HCT116 (cell line): ENCODE results near the gene CDCA3. TPM values are rescaled to one million over a fixed set of nuclear protein-coding genes. Genes with fewer than 3 reads are reported as not detected.

Source experiments
- ATAC-seq: fragments of 200-7000 bp; cut with Tn5 transposase; 2 replicates; pipeline ENCODE4 v1.9.1; 2020; ENCODE audit warnings: mild to moderate bottlenecking, moderate library complexity
- BruUV-seq: library from RNA; stranded (reverse); fragments of 400-500 nt; replicated peaks from 2 replicates; lab custom pipeline; 2021; lab: Mats Ljungman, UMichigan
- CTCF ChIA-PET: fragments of 300-600 bp; sonication (Branson Sonifier 250); formaldehyde crosslinking; loops from one replicate; lab custom pipeline; 2021; ENCODE audit warnings: antibody characterized with exemption; lab: Charles Lee
- POLR2A ChIA-PET: fragments of 300-600, 350-600 bp; sonication (Branson Sonifier 250); formaldehyde crosslinking; loops from one replicate; lab custom pipeline; 2021; ENCODE audit warnings: antibody characterized with exemption; lab: Charles Lee
- RAD21 ChIA-PET, 2 experiments: fragments of 300-600 bp; sonication (Branson Sonifier 250); formaldehyde crosslinking; loops; one replicate each; lab custom pipeline; 2023; ENCODE audit warnings: low total read pairs in 2 of 2; ENCODE audit not compliant: uncharacterized antibody in 2 of 2, unreplicated experiment in 2 of 2, low non-redundant PET in 1 of 2; lab: Charles Lee
- DNase-seq: peaks from one replicate; pipeline ENCODE4 v3.0.0-alpha.2; 2010; ENCODE audit warnings: low read depth, low spot score
- H2AFZ ChIP-seq: fragments of 200-600 bp; shearing (Covaris generic), sonication (generic); 2 replicates; pipeline ENCODE4 v1.6.1; 2017; ENCODE audit warnings: low read depth, mixed run types, mixed read lengths, antibody characterized with exemption, low read length; ENCODE audit not compliant: poor library complexity, severe bottlenecking
- H3K27ac ChIP-seq: 2 replicates; pipeline ENCODE4 v1.5.1; 2012; ENCODE audit warnings: low read depth, low read length
- H3K27me3 ChIP-seq: fragments of 200-600 bp; sonication (generic); 2 replicates; pipeline ENCODE4 v1.6.1; 2016; ENCODE audit warnings: mixed run types, low read length, mixed read lengths; ENCODE audit not compliant: insufficient read depth
- H3K36me3 ChIP-seq, 2 experiments: fragments of 200-500 bp in 1 of 2; fragments of 200-600 bp in 1 of 2; sonication (Bioruptor generic) in 1 of 2; sonication (generic) in 1 of 2; 2 replicates each; pipeline versions ENCODE4 v1.5.1 to v1.6.1; 2014 to 2016; ENCODE audit warnings: low read length in 2 of 2, inconsistent platforms in 1 of 2, mixed read lengths in 1 of 2, mixed run types in 1 of 2; ENCODE audit not compliant: insufficient read depth in 2 of 2, control insufficient read depth in 1 of 2
- H3K4me1 ChIP-seq, 2 experiments: fragments of 200-600 bp in 1 of 2; sonication (generic) in 1 of 2; 2 replicates each; pipeline versions ENCODE4 v1.5.1 to v1.6.1; 2012 to 2017; ENCODE audit warnings: low read length in 2 of 2, inconsistent platforms in 1 of 2, mild to moderate bottlenecking in 1 of 2, mixed read lengths in 1 of 2, mixed run types in 1 of 2, moderate library complexity in 1 of 2; ENCODE audit not compliant: insufficient read depth in 2 of 2, control insufficient read depth in 1 of 2
- H3K4me2 ChIP-seq: fragments of 200-600 bp; sonication (generic); 2 replicates; pipeline ENCODE4 v1.6.1; 2017; ENCODE audit warnings: mixed run types, low read length, mixed read lengths
- H3K4me3 ChIP-seq, 2 experiments: fragments of 200-600 bp in 1 of 2; sonication (generic) in 1 of 2; replicated peaks in 1 of 2; 2 replicates each; pipeline ENCODE4 v1.5.1; 2011 to 2016; ENCODE audit warnings: low read length in 2 of 2, control low read depth in 1 of 2, low read depth in 1 of 2, mild to moderate bottlenecking in 1 of 2, mixed read lengths in 1 of 2, mixed run types in 1 of 2
- H3K79me2 ChIP-seq: fragments of 200-600 bp; sonication (generic); 2 replicates; pipeline ENCODE4 v1.6.1; 2017; ENCODE audit warnings: mild to moderate bottlenecking, mixed run types, low read length, moderate library complexity, mixed read lengths; ENCODE audit not compliant: insufficient read depth
- H3K9ac ChIP-seq: fragments of 200-600 bp; sonication (generic); 2 replicates; pipeline ENCODE4 v1.6.1; 2016; ENCODE audit warnings: low read length, mixed read lengths
- H3K9me2 ChIP-seq: fragments of 200-600 bp; sonication (generic), shearing (Covaris generic); 2 replicates; pipeline ENCODE4 v1.6.1; 2017; ENCODE audit warnings: mixed run types, mild to moderate bottlenecking, moderate library complexity; ENCODE audit not compliant: insufficient read depth
- H3K9me3 ChIP-seq, 2 experiments: fragments of 200-500 bp in 1 of 2; fragments of 200-600 bp in 1 of 2; sonication (Bioruptor generic) in 1 of 2; sonication (generic) in 1 of 2; 2 replicates each; pipeline ENCODE4 v1.6.1; 2014 to 2017; ENCODE audit warnings: low read length in 2 of 2, mixed read lengths in 2 of 2, inconsistent platforms in 1 of 2, low read depth in 1 of 2, mild to moderate bottlenecking in 1 of 2, mixed run types in 1 of 2, moderate library complexity in 1 of 2; ENCODE audit not compliant: control insufficient read depth in 1 of 2, insufficient read depth in 1 of 2
- H4K20me1 ChIP-seq: fragments of 200-600 bp; sonication (generic), shearing (Covaris generic); 2 replicates; pipeline ENCODE4 v1.6.1; 2017; ENCODE audit warnings: mixed run types, mild to moderate bottlenecking, moderate library complexity; ENCODE audit not compliant: insufficient read depth
- CBX3 ChIP-seq: IDR thresholded peaks from 2 replicates; pipeline ENCODE4 v1.6.1; 2012; ENCODE audit warnings: low read depth
- EGR1 ChIP-seq: IDR thresholded peaks from 2 replicates; pipeline ENCODE4 v1.6.1; 2012; ENCODE audit warnings: low read depth
- ELF1 ChIP-seq: IDR thresholded peaks from 2 replicates; pipeline ENCODE4 v1.6.1; 2012; ENCODE audit warnings: low read depth, borderline replicate concordance
- EZH2phosphoT487 ChIP-seq: fragments of 200-600 bp; IDR thresholded peaks from 2 replicates; pipeline ENCODE4 v1.6.1; 2018; ENCODE audit warnings: antibody characterized with exemption, borderline replicate concordance
- JUND ChIP-seq: IDR thresholded peaks from 2 replicates; pipeline ENCODE4 v1.6.1; 2012
- POLR2A ChIP-seq: IDR thresholded peaks from 2 replicates; pipeline ENCODE4 v1.7.0; 2011; ENCODE audit warnings: borderline replicate concordance; ENCODE audit not compliant: insufficient read depth, insufficient read length; ENCODE audit errors: extremely low read depth
- REST ChIP-seq: IDR thresholded peaks from 2 replicates; pipeline ENCODE4 v1.6.1; 2012; ENCODE audit warnings: low read depth
- ZFX ChIP-seq: fragments of 450-650 bp; IDR thresholded peaks from 2 replicates; pipeline ENCODE4 v1.6.1; 2017
- ZNF274 ChIP-seq: fragments of 200-500 bp; sonication (Bioruptor generic); IDR thresholded peaks from 2 replicates; pipeline ENCODE4 v1.6.1; 2014; ENCODE audit warnings: mild to moderate bottlenecking, low read depth, low read length, inconsistent platforms
- intact Hi-C: fragments of 100-400 bp; cut with micrococcal nuclease; formaldehyde crosslinking; loops from 2 replicates; pipeline ENCODE4 v1.10.0; 2022
- total RNA-seq: library from RNA; stranded (reverse); gene quantifications from one replicate; pipeline ENCODE4 v1.2.1, GENCODE V29; 2021; ENCODE audit not compliant: unreplicated experiment
- TF ChIP-seq, protein P1 (sequence below), 3 experiments: fragments of 200-600 bp in 1 of 3; sonication (generic) in 1 of 3; IDR thresholded peaks in 2 of 3; conservative IDR thresholded peaks in 1 of 3; 2 replicates each; pipeline ENCODE4 v1.5.1; 2012 to 2017; ENCODE audit warnings: low read depth in 2 of 3, low read length in 2 of 3, antibody characterized with exemption in 1 of 3, borderline replicate concordance in 1 of 3, control low read depth in 1 of 3, mild to moderate bottlenecking in 1 of 3, mixed read lengths in 1 of 3, mixed run types in 1 of 3, moderate library complexity in 1 of 3; ENCODE audit not compliant: insufficient read depth in 1 of 3

CDCA3 gene
- total RNA-seq, 1 experiment from 2014 or later, result 63.0 TPM

- intact Hi-C loops, result no loop called here
- Histone ChIP-seq H3K9me3 (no peaks in the 10 kb centered on the region), H4K20me1 (no peaks in the 10 kb centered on the region), H3K9ac (no peak overlapping the region), H3K79me2 (no peaks in the 10 kb centered on the region)
- ChIA-PET CTCF (interaction anchor here (1.0 kb wide), 1 partner anchor 61 kb away, joined by 3 read pairs; no protein-coding TSS in a partner anchor), POLR2A (interaction anchor here (1.3 kb wide), 1 partner anchor 38 kb away, joined by 3 read pairs; the partner anchor contains the start of genes CDCA3 and USP5)
- ATAC-seq (no peak), DNase-seq (no peak)
- TF ChIP-seq POLR2A (no peak), EZH2phosphoT487 (no peak), CBX3 (no peak), ZFX (no peak), JUND (no peak), ZNF274 (no peak), REST (no peak), ELF1 (no peak), EGR1 (no peak)
- TF ChIP-seq, protein P1, sequence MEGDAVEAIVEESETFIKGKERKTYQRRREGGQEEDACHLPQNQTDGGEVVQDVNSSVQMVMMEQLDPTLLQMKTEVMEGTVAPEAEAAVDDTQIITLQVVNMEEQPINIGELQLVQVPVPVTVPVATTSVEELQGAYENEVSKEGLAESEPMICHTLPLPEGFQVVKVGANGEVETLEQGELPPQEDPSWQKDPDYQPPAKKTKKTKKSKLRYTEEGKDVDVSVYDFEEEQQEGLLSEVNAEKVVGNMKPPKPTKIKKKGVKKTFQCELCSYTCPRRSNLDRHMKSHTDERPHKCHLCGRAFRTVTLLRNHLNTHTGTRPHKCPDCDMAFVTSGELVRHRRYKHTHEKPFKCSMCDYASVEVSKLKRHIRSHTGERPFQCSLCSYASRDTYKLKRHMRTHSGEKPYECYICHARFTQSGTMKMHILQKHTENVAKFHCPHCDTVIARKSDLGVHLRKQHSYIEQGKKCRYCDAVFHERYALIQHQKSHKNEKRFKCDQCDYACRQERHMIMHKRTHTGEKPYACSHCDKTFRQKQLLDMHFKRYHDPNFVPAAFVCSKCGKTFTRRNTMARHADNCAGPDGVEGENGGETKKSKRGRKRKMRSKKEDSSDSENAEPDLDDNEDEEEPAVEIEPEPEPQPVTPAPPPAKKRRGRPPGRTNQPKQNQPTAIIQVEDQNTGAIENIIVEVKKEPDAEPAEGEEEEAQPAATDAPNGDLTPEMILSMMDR (IDR thresholded peaks at IDR 0.05 in 2 of 3, conservative IDR thresholded peaks at IDR 0.05 in 1 of 3; ENCODE audit: borderline replicate concordance in 1 of 3, insufficient read depth in 1 of 3, low read depth in 2 of 3, low read length in 2 of 3), result no peak
- TF ChIP-seq, all 23 proteins: peak for 0
- no peaks in the 10 kb centered on the region for H3K27me3 ChIP-seq
- H3K4me2 ChIP-seq, result no peak overlapping the region
- RAD21 ChIA-PET, result no interaction called here
- no peak overlapping the region for H3K4me3 ChIP-seq
- H3K36me3 ChIP-seq, result no peaks in the 10 kb centered on the region
- no peaks in the 10 kb centered on the region for H3K9me2 ChIP-seq
- no peak overlapping the region for H3K27ac ChIP-seq
- no TSS peak for BruUV-seq
- no peaks in the 10 kb centered on the region; a peak in 1 of 4 replicates for H3K4me1 ChIP-seq
- no peak overlapping the region for H2AFZ ChIP-seq
Observed at GRCh38 chr12:6813363-6813762, 37.7 kb downstream of the CDCA3 start.
